IPS DF 4.7 (cell line): ENCODE results near the gene AJM1.
"Not testable (repeated sequence)": the region's sequence is repeated elsewhere in the genome, so short reads cannot be mapped to it uniquely, and the experiment has no call there.

Experiments used
- DNase-seq: peaks from one replicate; pipeline ENCODE4 v3.0.0-alpha.2; 2013; ENCODE audit warnings: low spot score; ENCODE audit errors: extremely low read depth

Gene AJM1

GRCh38 chr9:136842380-136842948 lies at the start of gene AJM1:
AJM1 (plus strand) TSS chr9:136842478; CDS start chr9:136844415, 1,937 bp downstream.
- not testable (repeated sequence) for DNase-seq

GRCh38 chr9:136793086-136793946 lies 49.0 kb upstream of the AJM1 start:
- no peak for DNase-seq

- no peak for DNase-seq
Observed at GRCh38 chr9:136794281-136794999, 47.8 kb upstream of the AJM1 start.

GRCh38 chr9:136795000-136795348 lies 47.3 kb upstream of the AJM1 start:
- no peak for DNase-seq

GRCh38 chr9:136796238-136796774 lies 46.0 kb upstream of the AJM1 start, which contains the start of gene CCDC183:
CCDC183 (plus strand) TSS chr9:136796338; CDS start chr9:136796398, 60 bp downstream.
- no peak for DNase-seq

- not testable (repeated sequence) for DNase-seq
Observed at GRCh38 chr9:136796775-136797347, 45.4 kb upstream of the AJM1 start.

- no peak for DNase-seq
Observed at GRCh38 chr9:136798708-136799078, 43.6 kb upstream of the AJM1 start.

GRCh38 chr9:136799079-136799853 lies 43.0 kb upstream of the AJM1 start:
- DNase-seq: no peak

- no peak for DNase-seq
Observed at GRCh38 chr9:136799854-136800657, 42.2 kb upstream of the AJM1 start.

GRCh38 chr9:136802321-136802720 lies 40.0 kb upstream of the AJM1 start:
- DNase-seq: no peak

- not testable (repeated sequence) for DNase-seq
Observed at GRCh38 chr9:136803009-136803550, 39.2 kb upstream of the AJM1 start.

- DNase-seq: no peak
Observed at GRCh38 chr9:136803551-136804508, 38.4 kb upstream of the AJM1 start.

- DNase-seq: no peak
Observed at GRCh38 chr9:136804509-136805206, 37.6 kb upstream of the AJM1 start.

GRCh38 chr9:136805207-136805740 lies 37.0 kb upstream of the AJM1 start:
- no peak for DNase-seq

GRCh38 chr9:136806067-136806466 lies 36.2 kb upstream of the AJM1 start:
- DNase-seq: no peak

- DNase-seq: no peak
Observed at GRCh38 chr9:136806631-136807201, 35.6 kb upstream of the AJM1 start.
